GM18502 (cell line): ENCODE results near the gene SLC2A4RG.

ENCODE experiments used
- ATAC-seq: cut with Tn5 transposase; IDR thresholded peaks from one replicate; pipeline ENCODE4 v1.9.1; 2021; ENCODE audit warnings: mild to moderate bottlenecking; ENCODE audit not compliant: unreplicated experiment, poor library complexity

The SLC2A4RG gene

DNA sequence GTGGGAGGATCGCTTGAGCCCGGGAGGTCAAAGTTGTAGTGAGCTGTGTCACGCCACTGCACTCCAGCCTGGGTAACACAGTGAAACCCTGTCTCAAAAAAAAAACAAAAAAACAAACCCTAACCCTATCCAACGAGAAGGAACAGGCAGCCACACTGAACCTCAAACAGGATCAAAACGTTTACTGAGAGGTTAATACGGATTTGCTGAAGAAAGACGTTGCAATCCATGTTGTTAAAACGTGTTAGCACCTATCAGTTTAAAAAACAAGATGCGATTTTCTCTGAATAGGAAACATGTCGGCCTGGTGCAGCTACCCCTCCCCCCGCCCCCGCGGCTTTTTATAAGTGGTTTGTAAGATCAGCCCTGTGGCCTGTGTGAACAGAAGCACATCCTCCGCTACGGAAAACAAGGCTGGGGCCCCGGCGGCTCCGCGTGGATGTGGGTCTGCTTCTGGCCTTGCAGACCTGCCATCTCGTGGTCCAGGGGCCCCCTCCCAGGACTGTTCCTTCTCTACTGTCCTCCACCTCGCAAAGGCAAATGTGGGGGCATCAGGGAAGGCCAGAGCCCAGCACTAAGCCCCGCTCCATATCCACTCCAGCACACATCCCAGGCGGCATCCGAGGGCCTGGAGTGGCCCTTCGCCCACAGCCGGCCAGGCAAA is 11.4 kb downstream of the SLC2A4RG start:
- ATAC-seq: no peak

DNA sequence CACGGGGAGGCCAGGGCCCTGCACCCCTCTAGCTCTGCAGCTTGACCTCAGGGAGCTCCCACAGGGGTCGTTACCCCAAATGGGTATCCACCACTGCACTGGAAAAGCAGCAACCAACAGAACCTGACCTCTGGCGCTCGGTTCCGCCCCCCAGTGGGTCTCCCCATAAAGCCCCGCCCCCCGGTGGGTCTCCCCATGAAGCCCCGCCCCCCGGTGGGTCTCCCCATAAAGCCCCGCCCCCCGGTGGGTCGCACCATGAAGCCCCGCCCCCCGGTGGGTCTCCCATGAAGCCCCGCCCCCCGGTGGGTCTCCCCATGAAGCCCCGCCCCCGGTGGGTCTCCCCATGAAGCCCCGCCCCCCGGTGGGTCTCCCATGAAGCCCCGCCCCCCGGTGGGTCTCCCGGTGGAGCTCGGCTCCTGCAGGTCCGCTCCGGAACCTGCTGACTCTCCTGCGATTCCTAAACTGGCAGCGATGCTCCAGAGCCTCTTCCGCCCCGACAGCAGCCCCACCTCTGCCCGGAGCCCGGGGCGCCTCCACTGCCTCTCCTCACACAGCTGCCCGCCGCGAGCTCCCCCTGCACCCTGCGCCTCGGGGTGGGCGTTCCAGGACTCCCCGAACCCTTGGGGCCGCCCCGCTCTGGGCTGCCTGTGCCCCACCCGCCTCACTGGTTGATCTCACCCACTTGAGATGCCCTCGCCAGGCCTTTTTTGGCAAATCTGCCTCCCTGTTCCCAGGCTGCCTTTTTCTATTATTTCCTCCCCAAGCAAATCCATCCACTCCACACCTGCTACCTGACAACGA is 12.1 kb downstream of the SLC2A4RG start:
- ATAC-seq: no peak

GRCh38 chr20:63752411-63753101 is 13.0 kb downstream of the SLC2A4RG start:
- ATAC-seq: no peak

- ATAC-seq: no peak
Observed at GRCh38 chr20:63753381-63753780, 13.8 kb downstream of the SLC2A4RG start.

DNA sequence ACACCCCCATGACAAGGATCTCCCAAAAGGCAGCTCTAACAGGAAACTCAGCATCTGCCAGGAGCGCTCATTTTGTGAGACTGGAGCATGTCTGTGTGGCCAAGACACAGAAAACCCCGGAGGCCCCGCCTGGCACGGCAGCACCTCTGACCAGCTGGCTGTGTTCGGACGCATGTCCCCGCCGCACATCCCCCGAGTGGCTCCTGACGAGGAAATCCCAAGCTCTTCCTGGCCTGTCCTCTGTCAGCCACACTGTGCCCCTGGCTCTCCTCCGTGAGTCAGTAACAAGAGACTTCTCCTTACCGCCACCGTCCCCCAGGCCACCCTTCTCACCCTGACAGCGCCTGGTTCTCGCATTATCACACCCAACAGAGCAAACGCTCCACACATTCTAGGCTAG is 14.4 kb downstream of the SLC2A4RG start:
- ATAC-seq: no peak

DNA sequence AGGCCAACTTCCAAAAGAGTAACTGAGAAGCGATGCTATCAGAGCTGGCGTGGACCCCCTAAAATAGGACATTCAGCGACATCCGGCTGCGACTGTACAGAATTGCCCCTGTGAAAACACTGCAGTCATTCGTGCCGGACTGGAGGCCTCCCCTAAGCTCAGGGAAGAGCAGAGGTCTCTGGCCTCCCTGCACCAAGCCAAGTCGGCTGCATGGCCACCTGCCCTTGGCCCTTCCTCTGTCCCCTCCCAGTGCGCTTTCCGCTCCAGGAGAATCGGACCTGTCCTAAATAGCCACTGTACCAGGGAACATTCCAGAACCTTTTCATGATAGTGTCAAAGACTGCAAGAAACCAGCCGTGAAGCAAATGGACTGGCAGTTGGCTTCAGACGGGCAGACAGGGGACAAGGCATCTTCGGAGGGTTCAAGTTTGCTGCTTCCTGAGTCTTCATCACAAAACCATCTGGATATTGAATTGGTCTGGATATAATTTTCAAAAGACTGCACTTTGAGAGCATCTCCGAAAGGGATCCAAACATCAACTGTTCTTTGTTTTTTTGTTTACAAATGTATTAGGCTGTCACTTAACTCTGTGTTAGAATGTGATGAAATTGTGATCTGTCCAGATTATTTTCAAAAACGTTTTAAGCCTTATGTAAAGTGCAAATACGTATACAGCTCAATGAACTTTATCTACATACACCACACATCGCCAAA is 16.5 kb downstream of the SLC2A4RG start:
- ATAC-seq: no peak

DNA sequence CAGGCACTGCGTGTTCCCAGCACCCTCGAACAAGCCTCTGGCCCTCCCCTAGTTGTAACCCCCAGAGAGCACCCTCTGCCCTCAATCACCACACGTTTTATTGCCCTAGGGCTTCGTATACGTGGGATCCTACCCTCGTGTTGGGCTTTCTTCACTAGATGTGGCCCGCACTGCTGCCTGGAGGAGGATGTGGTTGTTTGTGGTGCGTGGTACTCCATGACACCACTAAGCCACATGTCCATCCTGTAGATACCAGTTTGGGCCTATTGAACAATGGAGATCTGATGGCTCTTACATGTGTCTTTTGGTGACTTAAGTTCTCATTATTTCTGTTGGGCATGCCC is 17.0 kb downstream of the SLC2A4RG start:
- no peak for ATAC-seq

- ATAC-seq: no peak
Observed at GRCh38 chr20:63758152-63758551, 18.6 kb downstream of the SLC2A4RG start.

- ATAC-seq: no peak
Observed at GRCh38 chr20:63759377-63759901, 19.9 kb downstream of the SLC2A4RG start.

- no peak for ATAC-seq
Observed at GRCh38 chr20:63765082-63765873, 25.7 kb downstream of the SLC2A4RG start.

GRCh38 chr20:63765902-63766301 is 26.3 kb downstream of the SLC2A4RG start:
- ATAC-seq: no peak

DNA sequence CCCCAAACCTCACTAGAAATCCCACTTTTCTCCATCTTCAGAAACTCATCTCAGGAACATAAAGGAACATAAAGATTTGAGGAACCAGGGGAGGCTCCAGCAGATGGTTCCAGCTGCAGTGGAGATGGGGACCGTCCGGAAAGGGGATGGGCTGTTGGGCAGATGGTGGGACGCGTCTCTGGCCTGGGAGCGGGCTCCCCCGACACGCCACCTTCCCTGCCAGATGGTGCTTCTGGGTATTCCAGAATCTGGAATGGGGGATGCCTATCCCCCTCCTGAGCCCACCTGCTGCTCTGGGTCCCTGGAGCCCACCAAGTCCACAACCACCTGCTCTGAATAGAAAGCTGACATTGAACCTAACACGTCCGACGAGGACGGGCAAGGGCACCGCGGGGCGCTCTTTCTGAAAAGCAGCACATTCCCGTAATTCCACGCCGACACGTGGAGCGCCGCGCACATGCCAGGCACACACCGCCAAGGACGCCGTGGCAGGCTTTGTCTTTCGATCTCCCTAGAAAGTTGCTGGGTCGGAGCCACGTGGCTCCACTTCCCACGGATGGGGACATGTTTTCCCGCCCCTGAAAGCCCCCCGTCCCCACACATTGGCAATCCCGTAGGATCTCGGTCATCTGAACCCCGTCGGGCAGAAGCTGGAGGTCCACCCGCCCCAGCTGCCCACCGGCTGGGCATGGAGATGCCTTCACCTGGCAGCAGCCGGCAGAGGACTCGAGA is 27.3 kb downstream of the SLC2A4RG start:
- no peak for ATAC-seq

DNA sequence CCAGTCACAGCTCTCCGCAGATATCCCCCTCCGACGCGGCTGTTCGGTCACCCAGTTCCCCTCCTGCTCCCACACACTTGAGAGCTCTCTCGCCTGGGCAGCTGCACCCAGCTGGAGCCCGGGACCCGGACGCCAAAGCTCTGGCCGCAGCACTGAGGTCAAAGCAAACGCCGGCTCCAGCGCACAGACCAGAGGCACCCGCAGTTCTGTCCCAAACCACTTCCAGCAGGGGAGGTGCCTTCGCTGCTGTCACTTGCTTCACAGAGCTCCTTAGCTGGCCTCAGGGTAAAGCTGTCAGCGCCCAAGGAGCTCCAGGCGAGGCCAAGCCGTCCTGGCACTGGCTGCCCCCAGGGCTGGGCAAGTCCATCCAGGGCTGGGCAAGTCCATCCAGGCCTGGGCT is 27.9 kb downstream of the SLC2A4RG start:
- no peak for ATAC-seq

- no peak for ATAC-seq
Observed at GRCh38 chr20:63767886-63768285, 28.3 kb downstream of the SLC2A4RG start.

DNA sequence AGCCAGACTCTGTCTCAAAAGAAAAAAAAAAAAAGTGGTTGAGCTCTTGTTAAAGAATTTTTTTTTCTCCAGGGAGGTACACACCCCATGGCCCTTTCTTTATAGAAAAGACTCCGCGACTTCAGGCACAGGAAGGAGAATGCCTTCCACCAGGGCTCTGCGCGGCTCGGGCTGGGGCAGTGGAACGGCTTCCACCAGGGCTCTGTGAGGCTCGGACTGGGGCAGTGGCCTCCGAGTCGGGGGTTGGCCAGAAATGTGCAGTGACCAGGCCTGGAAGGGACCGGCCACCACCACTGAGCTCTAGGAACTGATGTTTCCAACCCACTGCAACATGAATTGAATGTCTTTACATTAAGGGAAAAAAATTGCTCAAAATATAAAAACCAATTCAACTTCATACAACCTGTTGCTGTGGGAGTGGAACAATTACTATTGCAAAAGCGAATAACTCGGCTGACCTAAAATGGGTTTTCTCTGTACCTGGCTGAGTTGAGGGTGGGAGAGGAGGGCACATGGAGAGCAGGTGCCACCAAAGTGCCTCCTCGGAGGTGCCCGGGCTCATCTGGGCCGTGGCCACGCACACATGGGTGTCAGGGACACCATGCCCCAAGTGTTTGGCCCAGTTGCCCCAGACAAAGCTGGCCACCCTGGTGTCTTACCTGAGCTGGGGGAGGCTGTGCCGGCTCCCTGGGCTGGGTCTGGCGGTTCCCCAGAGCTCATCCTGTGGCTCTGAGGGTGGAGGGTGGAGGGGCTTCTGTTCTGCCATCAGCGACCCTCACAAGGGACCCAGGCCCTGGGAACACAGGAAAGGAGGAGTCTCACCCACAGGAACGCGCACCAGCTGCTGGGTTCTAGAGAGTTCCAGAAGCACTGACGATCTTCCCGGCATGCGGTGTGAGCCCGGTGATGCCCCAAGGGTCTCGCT is 29.3 kb downstream of the SLC2A4RG start:
- ATAC-seq: no peak

DNA sequence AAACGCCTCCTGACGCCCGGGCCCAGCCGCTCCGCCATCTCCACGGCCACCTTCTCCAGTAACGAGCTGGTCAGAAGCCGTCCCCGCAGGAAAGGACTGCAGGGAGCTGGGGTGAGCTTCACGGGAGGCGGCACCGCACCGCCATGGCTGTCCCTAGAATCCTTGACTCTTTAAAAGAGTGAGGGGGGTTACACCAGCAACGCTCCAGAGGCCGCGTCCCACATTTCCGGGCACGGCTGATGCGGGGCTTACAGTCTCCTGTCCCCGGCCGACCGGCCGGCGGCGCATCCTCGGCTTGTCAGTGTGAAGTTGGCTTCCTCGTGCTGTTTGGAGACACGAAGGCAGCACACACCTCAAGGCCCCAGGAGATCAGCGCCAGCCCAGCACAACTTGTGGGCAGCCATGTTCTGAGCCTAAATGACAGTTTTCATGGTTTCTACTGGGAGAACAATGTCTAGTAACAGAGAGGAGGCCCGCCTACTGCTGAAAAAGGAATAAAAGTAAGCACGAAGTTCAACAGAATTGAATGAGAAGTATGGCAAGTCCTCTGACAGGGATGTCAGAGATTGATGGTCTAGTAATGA is 30.4 kb downstream of the SLC2A4RG start:
- no peak for ATAC-seq

DNA sequence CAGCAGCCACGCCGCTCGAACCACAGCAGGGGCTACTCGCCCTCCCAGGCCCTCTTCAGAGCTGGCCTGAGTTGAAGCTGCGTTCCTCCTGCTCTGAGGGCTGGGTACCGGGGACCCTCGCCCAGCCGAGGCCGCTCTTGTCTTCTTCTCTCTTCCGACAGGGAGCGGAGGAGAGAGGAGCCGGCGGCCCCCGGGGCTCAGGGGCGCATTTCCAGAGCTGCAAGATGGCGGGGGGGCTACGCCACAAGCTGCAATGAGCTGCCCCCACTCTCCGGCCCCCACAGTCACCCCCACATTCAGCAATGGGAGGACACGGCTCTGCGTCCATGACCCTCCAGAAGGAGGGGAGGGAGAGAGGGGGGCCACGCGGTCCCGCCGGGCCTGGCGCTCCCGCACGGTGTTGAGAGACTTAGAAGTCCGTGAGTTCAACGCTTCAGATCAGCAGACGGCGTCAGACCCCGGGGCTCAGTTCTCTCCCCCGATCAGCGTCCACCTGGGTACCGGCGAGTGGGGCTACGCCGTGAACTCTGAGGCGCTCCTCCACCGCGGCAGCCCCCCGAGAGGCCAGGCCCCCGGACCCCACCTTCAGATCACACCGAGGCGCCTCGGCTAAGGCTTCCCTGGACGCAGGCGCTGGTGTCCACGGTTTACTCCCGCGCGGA is 31.6 kb downstream of the SLC2A4RG start:
- ATAC-seq: no peak
